HuH-7 (cell line): ENCODE results near the gene PCDHGA6.
"Not testable (repeated sequence)": the region's sequence is repeated elsewhere in the genome, so short reads cannot be mapped to it uniquely, and the experiment has no call there.

Experiments
- DNase-seq: peaks from one replicate; pipeline ENCODE4 v3.0.0; 2011; ENCODE audit warnings: low spot score

Gene PCDHGA6

DNA sequence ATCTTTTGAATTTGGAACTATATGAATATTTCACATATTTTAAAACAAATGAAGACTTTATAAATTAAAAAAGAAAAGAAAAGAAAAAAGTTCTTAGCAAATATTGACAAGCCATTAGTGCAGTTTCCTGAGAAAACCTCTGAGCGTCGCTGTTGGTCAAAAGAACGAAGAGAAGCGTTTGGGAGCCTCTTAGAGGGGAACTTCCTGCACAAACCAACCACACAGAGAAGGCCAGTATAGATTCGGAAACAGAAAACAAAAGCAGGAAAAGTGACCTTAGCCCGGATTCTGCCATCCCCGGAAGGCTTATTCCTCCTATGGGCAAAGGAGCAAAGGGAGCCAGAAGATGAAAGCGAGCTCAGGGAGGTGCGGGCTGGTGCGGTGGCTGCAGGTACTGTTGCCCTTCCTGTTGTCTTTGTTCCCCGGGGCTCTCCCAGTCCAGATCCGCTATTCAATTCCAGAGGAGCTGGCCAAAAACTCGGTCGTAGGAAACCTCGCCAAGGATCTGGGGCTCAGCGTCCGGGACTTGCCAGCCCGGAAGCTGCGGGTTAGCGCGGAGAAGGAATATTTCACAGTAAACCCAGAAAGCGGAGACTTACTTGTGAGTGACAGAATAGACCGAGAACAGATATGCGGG lies 13.8 kb upstream of the PCDHGA6 start, which contains the start of gene PCDHGB2:
Gene PCDHGB2 (plus strand): TSS at position 205 of the 637 bp plus-strand sequence. CDS start 142 bp downstream, at position 347.
- peak; percentile 44 for DNase-seq

DNA sequence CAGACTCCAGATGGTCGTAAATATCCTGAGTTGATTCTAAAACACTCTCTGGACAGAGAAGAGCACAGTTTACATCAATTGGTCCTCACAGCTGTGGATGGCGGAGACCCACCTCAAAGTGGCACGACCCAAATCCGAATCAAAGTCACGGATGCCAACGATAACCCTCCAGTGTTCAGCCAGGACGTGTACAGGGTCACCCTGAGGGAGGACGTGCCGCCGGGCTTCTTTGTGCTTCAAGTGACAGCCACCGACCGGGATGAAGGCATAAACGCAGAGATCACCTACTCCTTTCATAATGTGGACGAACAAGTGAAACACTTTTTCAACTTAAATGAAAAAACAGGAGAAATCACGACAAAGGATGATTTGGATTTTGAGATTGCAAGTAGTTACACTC lies 13.0 kb upstream of the PCDHGA6 start:
- no peak for DNase-seq

DNA sequence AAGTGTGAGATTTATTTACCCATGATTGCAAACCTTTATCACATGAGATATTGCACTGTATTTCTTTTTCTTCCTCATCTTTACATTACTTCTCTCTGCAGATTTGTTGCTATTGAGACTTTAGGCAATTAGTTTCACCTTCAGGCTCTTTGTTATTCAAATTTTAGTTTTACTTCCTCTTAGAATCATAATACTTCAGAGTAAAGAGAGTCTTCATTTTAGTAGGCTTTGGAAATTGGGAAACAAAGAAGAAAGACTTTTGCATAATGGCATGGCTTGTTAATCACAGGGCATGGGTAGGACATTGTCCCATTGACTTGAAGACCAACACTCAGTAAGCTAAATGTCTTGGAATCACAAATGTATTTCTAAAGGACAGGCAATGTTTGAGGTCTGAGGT lies 11.0 kb upstream of the PCDHGA6 start:
- DNase-seq: no peak

DNA sequence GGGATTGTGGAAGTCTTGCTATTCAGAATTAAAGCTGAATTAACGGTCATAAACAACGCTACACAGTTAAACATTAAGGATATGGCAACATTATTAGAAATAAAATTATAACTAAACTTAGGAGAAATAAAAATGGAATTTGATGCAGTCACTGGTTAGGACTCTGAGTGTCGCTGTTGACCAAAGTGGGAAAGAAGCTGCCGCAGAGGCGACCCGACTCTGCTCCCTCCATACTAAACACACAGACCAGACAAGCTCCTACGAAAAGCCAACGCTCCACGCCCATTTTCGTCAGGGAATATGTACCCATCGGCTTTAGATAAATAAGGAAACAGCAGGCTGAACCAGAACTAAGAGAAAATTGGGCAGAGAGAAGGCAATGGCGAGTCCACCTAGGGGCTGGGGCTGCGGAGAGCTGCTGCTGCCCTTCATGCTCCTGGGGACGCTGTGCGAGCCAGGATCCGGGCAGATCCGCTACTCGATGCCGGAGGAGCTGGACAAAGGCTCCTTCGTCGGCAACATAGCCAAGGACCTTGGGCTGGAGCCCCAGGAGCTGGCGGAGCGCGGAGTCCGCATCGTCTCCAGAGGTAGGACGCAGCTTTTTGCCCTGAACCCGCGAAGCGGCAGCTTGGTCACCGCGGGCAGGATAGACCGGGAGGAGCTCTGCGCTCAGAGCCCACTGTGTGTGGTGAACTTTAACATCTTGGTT lies 9.6 kb upstream of the PCDHGA6 start, which contains the start of gene PCDHGA5:
Gene PCDHGA5 (plus strand): TSS at position 211 of the 709 bp plus-strand sequence. CDS start 169 bp downstream, at position 380.
- no peak for DNase-seq

DNA sequence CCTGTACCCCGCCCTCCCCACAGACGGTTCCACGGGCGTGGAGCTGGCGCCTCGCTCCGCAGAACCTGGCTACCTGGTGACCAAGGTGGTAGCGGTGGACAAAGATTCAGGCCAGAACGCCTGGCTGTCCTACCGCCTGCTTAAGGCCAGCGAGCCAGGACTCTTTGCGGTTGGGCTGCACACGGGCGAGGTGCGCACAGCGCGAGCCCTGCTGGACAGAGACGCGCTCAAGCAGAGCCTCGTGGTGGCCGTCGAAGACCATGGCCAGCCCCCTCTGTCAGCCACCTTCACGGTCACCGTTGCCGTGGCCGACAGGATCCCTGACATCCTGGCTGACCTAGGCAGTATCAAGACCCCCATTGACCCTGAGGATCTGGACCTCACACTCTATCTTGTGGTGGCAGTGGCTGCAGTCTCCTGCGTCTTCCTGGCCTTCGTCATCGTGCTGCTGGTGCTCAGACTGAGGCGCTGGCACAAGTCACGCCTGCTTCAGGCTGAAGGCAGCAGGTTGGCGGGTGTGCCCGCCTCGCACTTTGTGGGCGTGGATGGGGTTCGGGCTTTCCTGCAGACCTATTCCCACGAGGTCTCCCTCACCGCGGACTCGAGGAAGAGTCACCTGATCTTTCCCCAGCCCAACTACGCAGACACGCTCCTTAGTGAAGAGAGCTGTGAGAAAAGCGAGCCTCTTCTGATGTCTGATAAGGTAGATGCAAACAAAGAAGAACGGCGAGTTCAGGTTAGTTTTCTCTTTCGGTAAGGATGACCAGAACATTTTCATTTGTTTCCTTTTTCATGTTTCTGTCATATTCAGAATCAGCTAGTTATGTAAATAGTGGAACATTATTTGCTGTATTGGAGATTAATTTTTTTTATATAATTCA lies 7.4 kb upstream of the PCDHGA6 start:
- no peak for DNase-seq

DNA sequence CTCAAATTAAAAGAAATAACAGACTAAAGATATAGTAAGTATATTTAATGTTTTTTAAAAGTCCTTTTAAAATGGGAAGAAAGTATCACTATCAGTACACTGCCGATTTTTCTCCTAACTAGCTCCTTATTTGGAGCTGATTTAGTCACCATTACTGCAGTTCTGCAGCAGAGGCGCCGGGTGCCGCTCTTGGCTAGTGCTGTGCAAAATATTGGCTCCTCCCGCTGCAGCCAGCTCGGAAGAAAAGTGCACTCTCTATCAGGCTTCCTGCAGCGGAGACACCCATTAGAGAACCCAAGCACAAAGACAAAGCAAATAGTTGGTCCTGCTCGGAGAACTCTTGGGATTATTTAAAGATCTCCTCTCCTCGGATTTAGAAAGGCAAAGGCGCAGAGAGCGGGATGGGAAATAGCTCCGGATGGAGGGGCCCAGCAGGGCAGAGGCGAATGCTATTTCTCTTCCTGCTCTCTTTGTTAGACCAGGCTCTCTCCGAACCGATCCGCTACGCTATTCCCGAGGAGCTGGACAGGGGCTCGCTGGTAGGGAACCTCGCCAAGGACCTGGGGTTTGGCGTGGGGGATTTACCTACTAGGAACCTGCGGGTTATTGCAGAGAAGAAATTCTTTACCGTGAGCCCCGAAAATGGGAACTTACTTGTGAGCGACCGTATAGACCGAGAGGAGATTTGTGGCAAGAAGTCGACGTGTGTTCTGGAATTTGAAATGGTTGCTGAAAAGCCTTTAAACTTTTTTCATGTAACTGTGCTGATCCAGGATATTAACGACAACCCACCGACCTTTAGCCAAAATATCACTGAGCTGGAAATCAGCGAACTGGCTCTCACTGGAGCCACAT lies 3.5 kb upstream of the PCDHGA6 start, which contains the start of gene PCDHGB3:
Gene PCDHGB3 (plus strand): TSS at position 249 of the 855 bp plus-strand sequence. CDS start 153 bp downstream, at position 402.
- no peak for DNase-seq

DNA sequence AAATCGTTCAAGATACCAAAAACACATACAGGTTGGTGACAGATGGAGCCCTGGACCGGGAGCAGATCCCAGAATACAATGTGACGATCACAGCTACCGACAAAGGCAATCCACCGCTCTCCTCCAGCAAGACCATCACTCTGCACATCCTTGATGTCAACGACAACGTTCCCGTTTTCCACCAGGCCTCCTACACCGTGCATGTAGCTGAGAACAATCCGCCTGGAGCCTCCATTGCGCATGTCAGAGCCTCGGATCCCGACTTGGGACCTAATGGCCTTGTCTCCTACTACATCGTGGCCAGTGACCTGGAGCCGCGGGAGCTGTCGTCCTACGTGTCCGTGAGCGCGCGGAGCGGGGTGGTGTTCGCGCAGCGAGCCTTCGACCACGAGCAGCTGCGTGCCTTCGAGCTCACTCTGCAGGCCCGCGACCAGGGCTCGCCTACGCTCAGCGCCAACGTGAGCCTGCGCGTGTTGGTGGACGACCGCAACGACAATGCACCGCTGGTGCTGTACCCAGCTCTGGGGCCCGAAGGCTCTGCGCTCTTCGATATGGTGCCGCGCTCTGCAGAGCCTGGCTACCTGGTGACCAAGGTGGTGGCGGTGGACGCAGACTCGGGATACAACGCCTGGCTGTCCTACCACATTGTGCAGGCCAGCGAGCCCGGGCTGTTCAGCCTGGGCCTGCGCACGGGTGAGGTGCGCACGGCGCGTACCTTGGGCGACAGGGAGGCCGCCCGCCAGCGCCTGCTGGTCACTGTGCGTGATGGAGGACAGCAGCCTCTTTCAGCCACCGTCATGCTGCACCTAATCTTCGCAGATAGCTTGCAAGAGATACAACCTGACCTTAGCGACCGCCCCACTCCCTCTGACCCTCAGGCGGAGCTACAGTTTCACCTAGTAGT lies 1.9 kb upstream of the PCDHGA6 start:
- DNase-seq: no peak

DNA sequence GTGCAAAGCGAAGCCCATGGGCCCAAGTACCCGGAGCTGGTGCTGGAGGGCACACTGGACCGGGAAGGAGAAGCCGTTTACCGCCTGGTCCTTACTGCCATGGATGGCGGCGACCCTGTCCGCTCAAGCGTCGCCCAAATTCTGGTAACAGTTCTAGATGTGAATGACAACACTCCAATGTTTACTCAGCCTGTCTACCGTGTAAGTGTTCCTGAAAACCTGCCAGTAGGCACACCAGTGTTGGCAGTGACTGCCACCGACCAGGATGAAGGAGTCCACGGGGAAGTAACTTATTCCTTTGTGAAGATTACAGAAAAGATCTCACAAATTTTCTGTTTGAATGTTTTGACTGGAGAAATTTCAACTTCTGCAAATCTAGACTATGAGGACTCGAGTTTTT lies 936 bp downstream of the PCDHGA6 start:
- no peak for DNase-seq

DNA sequence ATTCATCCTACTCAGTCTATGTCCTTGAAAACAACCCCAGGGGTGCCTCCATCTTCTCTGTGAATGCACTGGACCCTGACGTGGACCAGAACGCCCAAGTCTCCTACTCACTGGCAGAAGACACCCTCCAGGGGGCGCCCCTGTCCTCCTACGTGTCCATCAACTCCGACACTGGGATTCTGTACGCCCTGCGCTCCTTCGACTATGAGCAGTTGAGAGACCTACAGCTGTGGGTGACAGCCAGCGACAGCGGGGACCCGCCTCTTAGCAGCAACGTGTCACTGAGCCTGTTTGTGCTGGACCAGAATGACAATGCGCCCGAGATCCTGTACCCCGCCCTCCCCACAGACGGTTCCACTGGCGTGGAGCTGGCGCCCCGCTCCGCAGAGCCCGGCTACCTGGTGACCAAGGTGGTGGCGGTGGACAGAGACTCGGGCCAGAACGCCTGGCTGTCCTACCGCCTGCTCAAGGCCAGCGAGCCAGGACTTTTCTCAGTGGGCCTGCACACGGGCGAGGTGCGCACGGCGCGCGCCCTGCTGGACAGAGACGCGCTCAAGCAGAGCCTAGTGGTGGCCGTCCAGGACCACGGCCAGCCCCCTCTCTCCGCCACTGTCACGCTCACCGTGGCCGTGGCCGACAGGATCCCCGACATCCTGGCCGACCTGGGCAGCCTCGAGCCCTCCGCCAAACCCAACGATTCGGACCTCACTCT lies 1.9 kb downstream of the PCDHGA6 start:
- not testable (repeated sequence) for DNase-seq

DNA sequence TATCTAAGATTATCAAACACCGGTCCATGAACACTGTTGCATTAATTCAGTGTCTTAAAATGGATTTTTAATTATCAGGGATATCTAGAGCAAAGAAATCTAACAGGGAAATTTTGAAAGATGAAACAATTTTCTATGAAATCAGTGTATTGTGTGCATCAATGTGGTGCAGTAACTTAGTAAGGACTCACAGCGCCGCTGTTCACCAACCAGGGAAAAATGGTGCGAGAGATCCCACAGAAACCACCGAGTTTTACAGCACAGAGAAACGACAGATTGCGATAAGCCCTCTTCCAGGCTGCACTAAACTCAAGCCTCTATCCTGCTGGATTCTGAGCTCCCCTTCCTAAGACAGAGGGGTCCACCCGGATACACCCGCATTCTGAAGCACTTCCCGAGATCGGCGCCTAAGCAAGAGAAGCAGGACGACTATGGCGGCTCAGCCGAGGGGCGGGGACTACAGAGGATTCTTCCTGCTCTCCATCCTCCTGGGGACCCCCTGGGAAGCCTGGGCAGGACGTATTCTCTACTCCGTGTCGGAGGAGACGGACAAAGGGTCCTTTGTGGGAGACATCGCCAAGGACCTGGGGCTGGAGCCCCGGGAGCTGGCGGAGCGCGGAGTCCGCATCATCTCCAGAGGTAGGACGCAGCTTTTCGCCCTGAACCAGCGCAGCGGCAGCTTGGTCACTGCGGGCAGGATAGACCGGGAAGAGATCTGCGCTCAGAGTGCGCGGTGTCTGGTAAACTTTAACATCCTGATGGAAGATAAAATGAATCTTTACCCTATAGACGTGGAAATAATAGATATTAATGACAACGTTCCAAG lies 9.0 kb downstream of the PCDHGA6 start, which contains the start of gene PCDHGA7:
Gene PCDHGA7 (plus strand): TSS at position 274 of the 826 bp plus-strand sequence. CDS start 158 bp downstream, at position 432.
- DNase-seq: peak; percentile 70

DNA sequence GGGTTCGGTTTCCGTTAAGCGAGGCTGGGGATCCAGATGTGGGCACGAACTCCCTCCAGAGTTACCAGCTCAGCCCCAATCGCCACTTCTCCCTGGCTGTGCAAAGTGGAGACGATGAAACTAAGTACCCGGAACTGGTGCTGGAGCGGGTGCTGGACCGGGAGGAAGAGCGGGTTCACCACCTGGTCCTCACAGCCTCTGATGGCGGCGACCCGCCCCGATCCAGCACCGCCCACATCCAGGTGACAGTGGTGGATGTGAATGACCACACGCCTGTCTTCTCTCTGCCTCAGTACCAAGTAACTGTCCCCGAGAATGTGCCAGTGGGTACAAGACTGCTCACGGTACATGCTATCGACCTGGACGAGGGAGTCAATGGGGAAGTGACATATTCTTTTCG lies 9.7 kb downstream of the PCDHGA6 start:
- DNase-seq: no peak

DNA sequence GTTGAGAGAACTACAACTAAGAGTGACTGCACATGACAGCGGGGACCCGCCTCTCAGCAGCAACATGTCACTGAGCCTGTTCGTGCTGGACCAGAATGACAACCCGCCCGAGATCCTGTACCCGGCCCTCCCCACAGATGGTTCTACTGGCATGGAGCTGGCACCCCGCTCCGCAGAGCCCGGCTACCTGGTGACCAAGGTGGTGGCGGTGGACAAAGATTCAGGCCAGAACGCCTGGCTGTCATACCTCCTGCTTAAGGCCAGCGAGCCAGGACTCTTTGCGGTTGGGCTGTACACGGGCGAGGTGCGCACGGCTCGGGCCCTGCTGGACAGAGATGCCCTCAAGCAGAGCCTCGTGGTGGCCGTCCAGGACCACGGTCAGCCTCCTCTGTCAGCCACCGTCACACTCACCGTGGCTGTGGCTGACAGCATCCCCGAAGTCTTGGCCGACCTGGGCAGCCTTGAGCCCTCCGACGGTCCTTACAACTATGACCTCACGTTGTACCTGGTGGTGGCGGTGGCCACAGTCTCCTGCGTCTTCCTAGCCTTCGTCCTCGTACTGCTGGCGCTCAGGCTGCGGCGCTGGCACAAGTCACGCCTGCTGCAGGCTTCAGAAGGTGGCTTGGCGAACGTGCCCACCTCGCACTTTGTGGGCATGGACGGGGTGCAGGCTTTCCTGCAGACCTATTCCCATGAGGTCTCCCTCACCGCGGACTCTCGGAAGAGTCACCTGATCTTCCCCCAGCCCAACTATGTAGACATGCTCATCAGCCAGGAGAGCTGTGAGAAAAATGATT lies 11.0 kb downstream of the PCDHGA6 start:
- no peak for DNase-seq

DNA sequence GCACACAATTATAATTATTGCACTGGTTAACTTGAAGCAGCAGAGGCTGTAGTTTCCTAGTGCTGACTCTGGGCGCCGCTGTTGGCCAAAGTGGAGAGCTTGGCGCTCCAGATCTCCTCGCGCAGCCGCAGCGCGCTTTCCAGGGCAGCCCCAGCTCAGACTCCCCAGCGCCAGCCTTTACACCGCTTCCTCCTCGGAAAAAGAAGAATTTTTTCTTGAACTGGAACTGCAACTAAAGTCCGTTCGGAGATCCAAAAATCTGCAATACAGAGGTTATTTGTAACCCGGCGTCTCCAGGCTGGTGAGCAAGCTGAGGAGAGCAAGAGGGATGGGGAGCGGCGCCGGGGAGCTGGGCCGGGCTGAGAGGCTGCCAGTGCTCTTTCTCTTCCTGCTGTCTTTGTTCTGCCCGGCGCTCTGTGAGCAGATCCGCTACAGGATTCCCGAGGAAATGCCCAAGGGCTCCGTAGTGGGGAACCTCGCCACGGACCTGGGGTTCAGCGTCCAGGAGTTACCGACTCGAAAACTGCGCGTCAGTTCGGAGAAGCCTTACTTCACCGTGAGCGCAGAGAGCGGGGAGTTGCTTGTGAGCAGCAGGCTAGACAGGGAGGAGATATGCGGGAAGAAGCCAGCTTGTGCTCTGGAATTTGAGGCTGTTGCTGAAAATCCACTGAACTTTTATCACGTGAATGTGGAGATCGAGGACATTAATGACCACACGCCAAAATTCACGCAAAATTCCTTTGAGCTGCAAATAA lies 14.0 kb downstream of the PCDHGA6 start, which contains the start of gene PCDHGB4:
Gene PCDHGB4 (plus strand): TSS at position 142 of the 755 bp plus-strand sequence. CDS start 187 bp downstream, at position 329.
- DNase-seq: not testable (repeated sequence)

DNA sequence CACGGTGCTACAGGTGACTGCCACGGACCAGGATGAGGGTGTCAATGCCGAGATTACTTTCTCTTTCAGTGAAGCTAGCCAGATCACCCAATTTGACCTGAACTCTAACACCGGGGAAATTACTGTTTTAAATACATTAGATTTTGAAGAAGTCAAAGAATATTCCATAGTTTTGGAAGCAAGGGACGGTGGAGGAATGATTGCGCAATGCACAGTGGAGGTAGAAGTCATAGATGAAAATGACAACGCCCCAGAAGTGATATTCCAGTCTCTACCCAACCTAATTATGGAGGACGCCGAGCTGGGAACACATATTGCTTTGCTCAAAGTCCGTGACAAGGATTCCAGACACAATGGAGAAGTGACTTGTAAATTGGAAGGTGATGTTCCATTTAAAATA lies 15.0 kb downstream of the PCDHGA6 start:
- DNase-seq: no peak

DNA sequence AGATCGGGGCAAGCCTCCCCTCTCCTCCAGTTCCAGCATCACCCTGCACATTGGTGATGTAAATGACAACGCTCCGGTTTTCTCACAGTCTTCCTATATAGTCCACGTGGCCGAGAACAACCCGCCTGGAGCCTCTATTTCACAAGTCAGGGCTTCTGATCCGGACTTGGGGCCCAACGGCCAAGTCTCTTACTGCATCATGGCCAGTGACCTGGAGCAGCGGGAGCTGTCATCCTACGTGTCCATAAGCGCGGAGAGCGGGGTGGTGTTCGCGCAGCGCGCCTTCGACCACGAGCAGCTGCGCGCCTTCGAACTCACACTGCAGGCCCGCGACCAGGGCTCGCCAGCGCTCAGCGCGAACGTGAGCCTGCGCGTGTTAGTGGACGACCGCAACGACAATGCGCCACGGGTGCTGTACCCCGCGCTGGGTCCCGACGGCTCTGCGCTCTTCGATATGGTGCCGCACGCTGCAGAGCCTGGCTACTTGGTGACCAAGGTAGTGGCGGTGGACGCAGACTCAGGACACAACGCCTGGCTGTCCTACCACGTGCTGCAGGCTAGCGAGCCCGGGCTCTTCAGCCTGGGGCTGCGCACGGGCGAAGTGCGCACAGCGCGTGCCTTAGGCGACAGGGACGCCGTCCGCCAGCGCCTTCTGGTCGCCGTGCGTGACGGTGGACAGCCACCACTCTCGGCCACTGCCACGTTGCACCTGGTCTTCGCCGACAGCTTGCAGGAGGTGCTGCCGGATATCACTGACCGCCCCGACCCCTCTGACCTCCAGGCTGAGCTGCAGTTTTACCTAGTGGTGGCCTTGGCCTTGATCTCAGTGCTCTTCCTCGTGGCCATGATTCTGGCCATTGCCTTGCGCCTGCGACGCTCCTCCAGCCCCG lies 15.7 kb downstream of the PCDHGA6 start:
- no peak for DNase-seq
